Stimulated activated CD8-positive, alpha-beta memory T cell treated with anti-CD3 and anti-CD28 coated beads, Interleukin-15, amount 100 ng/mL, for 24 hours (primary cell): ENCODE measurements around the gene TFPI.

Experiments used
- DNase-seq: peaks from one replicate; pipeline ENCODE4 v3.0.0-alpha.2; 2020; ENCODE audit warnings: low read depth

The TFPI gene

DNA sequence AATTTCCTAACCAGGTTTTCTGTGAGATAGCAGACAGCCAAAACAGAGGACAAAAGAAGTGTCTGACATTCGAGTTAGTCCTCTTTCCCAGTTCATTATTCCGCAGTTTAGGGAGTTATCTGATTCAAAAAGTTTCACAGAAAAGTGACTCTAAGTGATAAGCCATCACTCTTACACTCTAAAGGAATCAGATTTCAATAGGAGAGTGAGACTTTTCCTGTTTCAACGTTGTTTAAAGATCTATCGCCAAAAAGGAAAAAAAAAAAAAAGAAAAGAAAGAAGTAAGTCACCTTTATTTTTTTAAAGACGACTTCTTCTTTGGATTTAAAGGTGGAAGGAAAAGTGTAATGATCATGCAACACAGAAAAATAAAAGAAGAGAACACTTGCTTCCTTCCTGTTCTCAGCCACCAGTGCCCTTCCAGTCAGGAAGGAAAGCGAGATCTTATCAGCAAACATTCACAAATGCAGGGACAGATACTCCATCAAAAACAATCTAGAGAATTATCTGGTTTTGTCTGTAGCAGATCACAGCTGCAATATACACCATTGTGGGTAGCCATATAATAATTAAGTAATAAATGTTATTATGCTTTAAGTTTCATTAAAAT is 49.8 kb downstream of the TFPI start:
- no peak for DNase-seq

GRCh38 chr2:187503700-187504099 is 50.5 kb downstream of the TFPI start:
- no peak for DNase-seq

DNA sequence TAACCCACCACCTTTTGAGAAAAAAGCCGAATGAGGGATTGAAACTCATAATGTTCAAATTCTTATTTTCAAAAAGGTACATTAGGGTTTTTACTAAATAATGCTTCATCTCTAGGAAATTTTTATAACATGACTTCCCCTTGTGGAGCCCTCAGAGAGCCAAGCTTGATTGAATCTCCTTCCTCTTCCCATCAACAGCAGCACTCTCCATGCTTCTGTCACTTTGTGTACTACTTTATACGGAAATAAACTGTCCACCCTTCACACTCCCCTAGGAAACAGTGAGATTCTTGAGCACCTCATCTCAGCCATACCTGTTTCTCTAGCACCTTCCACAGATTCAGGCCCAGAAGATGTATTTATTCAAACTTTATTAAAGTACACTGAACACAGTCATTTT is 51.8 kb downstream of the TFPI start:
- DNase-seq = no peak

DNA sequence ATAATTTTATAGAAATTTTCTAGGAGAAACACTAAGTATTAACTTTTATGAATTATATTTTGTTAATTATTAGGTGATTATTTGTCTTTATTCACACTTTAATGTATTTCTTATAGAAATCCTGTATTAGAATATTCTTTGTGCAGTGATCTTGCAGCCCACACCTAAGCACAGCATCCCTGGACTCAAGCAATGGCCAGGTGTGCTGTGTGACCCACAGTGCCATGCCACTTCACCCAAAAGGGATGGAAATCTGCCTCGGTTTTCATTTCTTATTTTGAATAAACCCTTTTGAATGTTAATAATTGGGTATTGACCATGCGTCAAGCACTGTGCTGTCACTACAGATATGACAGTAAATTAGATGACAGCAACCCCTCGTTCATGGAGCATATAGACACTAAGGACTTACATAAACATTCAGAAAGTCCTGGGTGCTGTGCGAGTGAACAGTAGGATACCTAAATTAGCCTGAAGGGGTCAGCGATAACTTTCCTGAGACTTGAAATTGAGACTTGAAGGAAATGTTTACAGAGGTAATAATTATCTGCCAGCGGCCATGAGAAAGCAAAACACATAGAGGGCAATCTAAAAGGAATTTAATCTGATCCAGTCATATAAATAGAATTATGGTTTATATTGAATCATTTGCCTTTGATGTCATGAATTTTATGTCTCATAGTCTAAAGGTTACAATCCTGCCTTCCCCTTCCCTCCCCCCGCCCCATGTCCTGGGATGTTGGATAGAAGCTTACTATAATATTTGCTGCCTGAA is 53.5 kb downstream of the TFPI start:
- no peak for DNase-seq

DNA sequence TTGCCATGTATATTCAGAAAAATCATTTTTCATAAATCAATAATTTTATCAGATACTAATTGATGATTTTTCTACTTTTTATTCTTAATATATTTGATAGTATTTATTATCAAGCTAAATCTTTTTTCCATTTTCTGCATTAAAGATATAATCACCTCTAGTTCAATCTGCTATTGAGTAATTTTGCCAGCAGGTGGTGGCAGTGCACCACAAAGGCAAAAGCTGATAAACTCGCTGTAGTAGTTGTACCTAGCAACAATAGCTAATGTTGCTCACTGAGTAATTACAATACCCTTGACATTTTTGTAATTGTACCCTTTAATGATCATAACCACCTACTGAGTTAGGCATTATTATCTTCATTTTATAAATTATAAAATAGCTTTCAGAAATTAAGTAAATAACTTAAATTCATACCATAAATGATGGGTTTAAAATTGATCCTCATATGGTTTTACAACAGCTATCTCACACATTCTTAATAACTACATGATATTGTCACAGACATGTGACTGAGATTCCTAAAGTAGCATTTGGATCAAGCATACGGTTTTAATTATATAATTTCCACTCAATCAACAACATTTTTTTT is 54.2 kb downstream of the TFPI start:
- no peak for DNase-seq

DNA sequence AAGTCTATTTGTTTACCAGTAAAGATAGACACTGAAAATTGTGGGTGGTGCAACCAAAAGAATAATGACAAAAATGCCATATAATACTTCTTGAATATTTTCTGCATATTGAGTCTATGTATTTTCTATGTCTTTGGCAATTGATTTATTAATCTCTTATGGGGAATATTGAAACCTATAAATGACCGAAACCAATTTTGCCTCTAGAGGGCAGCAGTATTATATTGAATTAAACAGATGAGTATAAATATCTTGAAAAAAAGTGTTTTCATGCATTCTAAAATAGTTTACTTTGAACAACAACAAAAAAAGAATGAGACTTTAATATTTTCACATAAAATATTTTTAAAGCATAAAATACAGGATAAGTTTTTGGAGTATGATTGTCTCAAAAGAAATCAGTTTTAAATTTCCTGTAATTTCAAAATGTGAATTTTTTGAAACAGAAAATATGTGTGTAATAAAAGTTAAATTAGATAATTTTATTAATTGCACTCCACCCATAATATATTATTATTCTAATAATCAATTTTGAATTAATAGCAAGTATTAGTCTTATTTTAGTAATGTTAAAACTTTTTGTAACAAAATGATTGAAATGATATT is 56.3 kb downstream of the TFPI start:
- DNase-seq = no peak

DNA sequence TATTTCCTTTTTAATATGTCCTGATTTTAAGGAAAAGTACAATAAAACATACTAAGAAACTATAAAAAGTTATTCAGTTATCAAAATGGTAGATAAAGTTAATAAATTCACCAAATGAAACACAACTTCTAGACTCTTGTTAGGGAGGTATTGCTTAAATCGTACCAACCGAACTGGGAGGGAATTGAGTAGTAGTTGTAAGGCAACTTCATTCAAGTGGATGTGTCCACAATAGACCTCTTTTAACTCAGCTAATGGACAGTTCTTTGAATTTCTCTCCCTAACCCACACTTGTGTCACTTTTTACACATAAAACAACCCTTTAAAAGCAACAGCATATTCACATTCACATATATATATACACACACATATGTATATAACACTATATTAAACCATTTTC is 57.1 kb downstream of the TFPI start:
- no peak for DNase-seq

- DNase-seq = no peak
Measured at GRCh38 chr2:187495324-187495723, 58.9 kb downstream of the TFPI start.

DNA sequence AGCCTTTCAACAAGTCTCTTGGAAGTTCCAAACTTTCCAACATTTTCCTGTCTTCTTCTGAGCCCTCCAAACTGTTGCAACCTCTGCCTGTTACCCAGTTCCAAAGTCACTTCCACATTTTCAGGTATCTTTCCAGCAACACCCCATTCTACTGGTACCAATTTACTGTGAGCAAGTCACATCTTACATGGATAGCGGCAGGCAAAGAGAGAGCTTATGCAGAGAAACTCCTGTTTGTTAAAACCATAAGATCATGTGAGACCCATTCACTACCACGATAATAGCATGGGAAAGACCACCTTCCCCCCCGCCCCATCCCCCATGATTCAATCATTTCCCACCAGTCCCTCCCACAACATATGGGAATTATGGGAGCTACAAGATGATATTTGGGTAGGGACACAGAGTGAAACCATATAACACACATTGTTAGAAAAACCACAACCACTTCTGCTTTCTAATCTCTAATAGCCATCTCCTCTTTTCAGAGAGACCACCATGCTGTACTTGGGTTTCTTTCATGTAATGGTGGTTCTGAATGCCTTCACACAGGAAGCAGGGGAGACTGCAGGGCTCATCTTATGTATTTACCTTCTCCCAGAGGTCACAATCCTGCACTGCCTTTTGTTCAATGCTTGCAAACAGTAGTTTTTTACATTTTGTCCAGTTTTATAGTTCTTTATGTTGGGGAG is 60.2 kb downstream of the TFPI start:
- DNase-seq = no peak

GRCh38 chr2:187493180-187493579 is 61.1 kb downstream of the TFPI start:
- DNase-seq = no peak

DNA sequence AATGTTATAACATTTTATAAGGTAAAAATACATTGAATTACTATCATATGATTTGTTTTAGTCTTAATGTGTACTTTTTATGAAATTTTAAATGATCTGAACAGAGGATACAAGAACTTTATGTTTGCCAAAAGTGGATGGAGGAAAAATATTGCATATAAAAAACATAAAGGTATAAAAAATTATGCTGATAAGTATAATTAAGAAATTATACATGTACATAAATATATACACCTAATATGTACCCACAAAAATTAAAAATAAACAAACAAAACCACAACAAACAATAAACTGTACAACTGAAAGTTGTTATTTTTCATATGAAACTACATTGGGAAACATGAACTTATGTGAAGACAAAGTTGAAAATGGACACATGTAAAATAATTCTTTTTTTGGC is 68.0 kb downstream of the TFPI start:
- DNase-seq = no peak

DNA sequence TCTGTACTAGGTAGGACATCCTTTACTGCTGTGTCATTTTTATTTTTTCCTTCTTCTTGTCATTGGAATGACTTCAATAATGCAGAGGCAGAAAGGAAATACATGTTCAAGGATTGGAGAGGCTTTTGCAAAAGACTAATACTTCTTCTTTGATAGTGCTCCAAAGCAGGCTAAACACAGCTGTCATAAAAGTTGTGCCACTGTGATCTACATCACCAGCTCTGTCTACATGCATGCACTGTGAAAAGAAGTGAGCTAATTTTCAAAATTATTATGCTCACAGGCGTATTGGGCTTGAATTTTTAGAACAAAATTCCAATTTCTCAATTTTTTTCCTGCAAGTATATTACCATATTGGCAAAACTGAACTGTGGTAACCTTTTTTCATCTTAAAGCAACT is 68.7 kb downstream of the TFPI start:
- DNase-seq = no peak

DNA sequence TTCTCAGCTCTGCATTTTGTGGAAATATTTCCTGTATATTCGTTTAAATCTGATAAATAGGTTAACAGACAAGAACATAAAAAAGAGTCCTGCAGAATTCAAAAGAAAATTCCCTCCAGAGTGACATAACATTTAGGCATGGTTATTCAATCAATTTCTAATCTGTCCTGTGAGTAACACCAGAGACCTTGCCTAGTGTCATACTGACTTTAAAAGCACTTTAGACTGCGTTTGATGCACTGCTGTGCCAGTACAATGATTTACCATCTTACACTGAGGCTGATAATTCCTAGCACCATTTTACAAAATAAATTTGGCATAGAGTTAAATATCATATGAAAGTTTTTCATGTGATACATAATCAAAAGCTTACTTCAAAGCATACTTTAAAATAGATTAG is 70.7 kb downstream of the TFPI start:
- DNase-seq = no peak

DNA sequence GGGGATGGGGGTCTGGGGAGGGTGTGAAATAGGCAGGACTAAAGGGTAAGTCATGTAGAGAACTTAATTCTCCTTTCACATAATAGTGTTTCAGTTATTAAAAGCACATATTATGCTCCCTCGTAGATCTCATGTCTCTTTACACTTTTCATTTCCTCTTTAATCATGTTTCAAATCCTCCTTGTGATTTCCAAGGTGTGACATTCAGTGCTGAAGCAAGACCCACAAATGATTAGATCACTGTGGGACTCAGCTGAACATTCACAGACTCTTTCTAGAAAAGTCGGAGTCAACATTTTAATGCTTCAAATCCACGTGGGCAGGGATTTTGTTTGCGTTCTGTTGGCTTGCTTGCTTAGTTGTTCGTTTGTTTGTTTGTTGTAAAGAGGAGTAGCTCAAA is 71.4 kb downstream of the TFPI start:
- DNase-seq = no peak

GRCh38 chr2:187481543-187481942 is 72.7 kb downstream of the TFPI start:
- no peak for DNase-seq

GRCh38 chr2:187478719-187479118 is 75.5 kb downstream of the TFPI start:
- DNase-seq = no peak

DNA sequence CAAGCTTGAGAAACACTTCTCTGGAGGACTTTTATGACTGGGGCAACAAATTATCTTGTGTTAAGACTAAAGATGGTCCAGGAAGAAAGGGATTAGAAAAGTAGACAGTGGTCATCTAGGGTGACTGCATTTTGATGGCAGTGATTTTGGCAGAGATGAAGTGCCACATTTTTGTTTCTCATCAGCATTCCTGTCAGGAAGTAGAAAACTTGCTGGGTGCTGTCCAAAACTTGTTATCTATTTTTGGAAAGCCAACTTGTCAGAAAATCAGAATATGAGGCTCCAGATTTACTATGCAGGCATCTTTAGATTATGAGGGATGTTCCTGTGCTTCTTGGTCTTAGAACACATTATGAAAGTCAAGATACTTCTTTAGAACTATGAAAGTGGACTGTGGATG is 77.2 kb downstream of the TFPI start:
- DNase-seq = no peak

GRCh38 chr2:187475499-187476248 is 78.6 kb downstream of the TFPI start:
- no peak for DNase-seq

DNA sequence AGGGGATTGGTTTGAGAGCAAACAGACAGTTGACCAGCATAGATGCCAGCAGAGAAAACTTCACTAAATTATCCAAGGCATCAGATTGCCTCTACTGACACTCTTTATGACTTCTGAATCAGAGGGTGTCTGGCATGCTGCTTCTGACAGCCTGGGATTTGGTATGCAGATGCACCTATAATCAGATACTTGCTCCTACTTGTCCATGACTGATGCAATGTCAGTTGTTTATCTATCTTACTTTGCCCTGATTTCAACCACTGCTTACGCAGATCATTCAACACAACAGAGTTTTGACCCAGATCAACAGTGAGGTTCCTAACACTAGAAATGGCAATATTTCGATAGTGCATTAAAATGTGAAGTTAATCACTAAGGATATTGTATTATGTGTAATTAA is 83.5 kb downstream of the TFPI start:
- no peak for DNase-seq

DNA sequence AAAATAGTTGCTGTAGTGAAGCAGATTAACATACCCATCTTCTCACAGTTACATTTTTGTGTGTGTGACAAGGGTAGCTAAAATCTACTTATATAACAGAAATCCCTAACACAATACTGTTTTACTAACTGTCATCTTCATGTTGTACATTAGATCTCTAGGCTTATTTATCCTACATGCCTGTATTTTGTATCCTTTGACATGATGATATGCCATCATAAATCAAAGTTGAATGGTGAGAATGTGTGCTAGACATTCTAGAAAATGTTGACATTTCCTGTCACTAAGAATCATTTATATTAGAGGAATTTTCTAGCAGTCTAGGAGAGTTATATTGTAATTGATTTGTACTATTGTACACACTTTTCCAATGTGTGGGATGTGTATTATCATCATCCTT is 84.7 kb downstream of the TFPI start:
- no peak for DNase-seq

GRCh38 chr2:187468262-187468661 is 86.0 kb downstream of the TFPI start:
- no peak for DNase-seq
